Measurements from ENCODE around the gene ANXA11. TPM values are rescaled to one million over a fixed set of nuclear protein-coding genes. Genes with fewer than 3 reads are reported as not detected.

The ANXA11 gene
- total RNA-seq, 1 donor from 2014 or later = 287 TPM

DNA sequence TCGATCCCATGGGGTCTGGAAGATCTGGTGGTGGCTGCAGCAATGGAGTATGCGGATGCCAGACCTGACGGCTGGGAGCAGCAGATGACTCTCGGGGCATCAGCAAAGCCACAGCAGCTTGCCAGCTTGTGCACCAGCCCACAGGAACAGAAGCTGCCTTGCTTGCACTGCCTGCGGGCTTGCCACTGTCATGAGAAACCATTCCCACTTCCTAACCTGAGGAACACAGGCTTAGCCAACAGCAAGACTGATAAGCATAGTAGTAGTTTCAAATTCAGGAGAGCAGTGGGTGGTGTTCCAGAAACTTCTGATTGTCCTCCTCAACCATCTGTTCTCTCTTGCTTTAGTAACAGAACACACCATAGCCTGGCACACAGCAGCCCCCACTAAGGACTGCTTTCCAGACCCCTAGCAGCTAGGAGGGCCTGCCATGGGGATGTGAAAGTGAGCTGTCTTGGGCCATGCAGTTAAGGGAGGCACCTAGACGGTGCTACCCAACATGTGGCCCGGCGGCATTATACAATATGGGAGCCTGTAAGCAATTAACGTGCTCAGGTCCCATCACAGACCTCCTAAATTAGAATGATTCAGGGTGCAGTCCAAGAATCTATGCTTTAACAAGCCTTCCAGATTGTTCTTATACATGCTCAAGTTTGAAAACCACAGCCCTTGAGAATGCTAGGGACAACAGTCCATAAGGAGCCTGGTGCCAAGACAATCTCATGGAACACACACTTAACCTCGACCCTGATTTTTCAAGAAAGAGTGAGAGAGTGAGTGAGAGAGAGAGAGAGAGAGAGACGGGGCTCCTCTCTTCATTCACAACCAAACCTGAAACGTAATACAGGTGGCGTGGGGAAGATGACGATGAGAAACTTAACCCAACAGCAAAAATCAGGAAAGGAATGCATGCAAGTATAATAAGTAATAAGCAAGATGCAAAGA lies 7.1 kb downstream of the ANXA11 start:
- H3K27me3 ChIP-seq = no peaks in the 10 kb centered on the region
- H3K4me3 ChIP-seq = no peak overlapping the region
- peak overlapping the region; percentile 96 for H3K27ac ChIP-seq
- no peaks in the 10 kb centered on the region for H3K9me3 ChIP-seq
- DNase-seq (no peak), ATAC-seq (no peak)
- no peaks in the 10 kb centered on the region for H3K36me3 ChIP-seq
- no peak for TF ChIP-seq CTCF (IDR thresholded peaks at IDR 0.05)
- peaks cover 96% of the 10 kb centered on the region for H3K4me1 ChIP-seq
- intact Hi-C loops (cut with DNase I) = no loop called here

DNA sequence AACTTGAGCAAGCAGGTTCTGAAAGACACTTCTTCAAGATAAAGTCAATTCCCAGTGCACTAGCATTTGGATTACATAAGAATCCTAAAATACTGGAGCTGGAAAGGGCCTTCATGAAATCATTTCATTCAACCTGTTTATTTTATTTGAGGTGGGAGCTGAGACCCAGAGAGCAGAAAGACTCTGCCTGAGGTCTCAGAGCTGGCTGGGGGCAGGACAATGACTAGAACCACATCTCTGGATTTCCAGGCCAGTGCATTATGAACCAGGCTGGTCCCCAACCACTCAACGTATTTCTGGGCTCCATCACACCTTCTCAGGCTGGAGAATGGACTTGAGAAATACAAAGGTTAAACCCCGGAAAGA lies 8.4 kb downstream of the ANXA11 start:
- H3K36me3 ChIP-seq = no peaks in the 10 kb centered on the region
- H3K27ac ChIP-seq = peak overlapping the region; percentile 96
- DNase-seq (no peak), ATAC-seq (no peak)
- no peaks in the 10 kb centered on the region for H3K27me3 ChIP-seq
- intact Hi-C loops (cut with DNase I) = no loop called here
- H3K9me3 ChIP-seq = no peaks in the 10 kb centered on the region
- no peak overlapping the region for H3K4me3 ChIP-seq
- peaks cover 92% of the 10 kb centered on the region for H3K4me1 ChIP-seq
- TF ChIP-seq CTCF (IDR thresholded peaks at IDR 0.05) = no peak

GRCh38 chr10:80196270-80196949 lies 8.9 kb downstream of the ANXA11 start:
- peak; percentile 90 for DNase-seq
- Histone ChIP-seq H3K27ac (peak overlapping the region; percentile 96), H3K4me1 (peaks cover 92% of the 10 kb centered on the region), H3K4me3 (no peak overlapping the region), H3K27me3 (no peaks in the 10 kb centered on the region), H3K36me3 (no peaks in the 10 kb centered on the region), H3K9me3 (no peaks in the 10 kb centered on the region)
- intact Hi-C loops (cut with DNase I) = no loop called here
- TF ChIP-seq CTCF (IDR thresholded peaks at IDR 0.05) = no peak
- ATAC-seq = peak; percentile 81

DNA sequence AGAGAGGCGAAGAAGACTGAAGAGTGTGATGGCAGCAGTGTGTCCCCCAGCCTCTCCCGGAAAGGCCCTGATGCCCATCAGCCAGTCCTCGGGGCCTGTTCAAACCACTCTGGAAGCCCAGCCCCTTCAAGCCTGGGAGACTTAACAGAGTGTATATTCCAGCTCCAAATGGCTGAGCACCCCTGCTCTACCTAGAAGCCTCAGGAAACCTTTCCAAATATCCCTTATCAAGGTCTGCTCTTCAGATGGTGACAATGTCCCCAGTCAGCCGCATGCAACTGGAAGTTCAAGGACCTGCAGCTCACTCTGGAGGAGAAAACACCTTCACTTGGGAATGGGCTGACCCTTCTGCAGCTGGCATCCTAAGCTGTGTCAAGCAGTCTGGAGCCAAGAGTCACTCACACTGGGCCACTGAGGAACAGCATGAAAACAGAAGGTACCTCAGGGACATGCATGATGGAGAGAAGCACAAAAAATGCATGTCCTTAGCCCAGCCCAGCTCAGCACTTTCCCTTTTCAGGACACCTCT lies 10.2 kb downstream of the ANXA11 start:
- intact Hi-C loops (cut with DNase I) = no loop called here
- ATAC-seq (no peak), DNase-seq (no peak)
- peak overlapping the region; percentile 96 for H3K27ac ChIP-seq
- peaks cover 87% of the 10 kb centered on the region for H3K4me1 ChIP-seq
- no peak overlapping the region for H3K4me3 ChIP-seq
- TF ChIP-seq CTCF (IDR thresholded peaks at IDR 0.05) = no peak
- no peaks in the 10 kb centered on the region for H3K36me3 ChIP-seq
- H3K9me3 ChIP-seq = no peaks in the 10 kb centered on the region
- no peaks in the 10 kb centered on the region for H3K27me3 ChIP-seq

DNA sequence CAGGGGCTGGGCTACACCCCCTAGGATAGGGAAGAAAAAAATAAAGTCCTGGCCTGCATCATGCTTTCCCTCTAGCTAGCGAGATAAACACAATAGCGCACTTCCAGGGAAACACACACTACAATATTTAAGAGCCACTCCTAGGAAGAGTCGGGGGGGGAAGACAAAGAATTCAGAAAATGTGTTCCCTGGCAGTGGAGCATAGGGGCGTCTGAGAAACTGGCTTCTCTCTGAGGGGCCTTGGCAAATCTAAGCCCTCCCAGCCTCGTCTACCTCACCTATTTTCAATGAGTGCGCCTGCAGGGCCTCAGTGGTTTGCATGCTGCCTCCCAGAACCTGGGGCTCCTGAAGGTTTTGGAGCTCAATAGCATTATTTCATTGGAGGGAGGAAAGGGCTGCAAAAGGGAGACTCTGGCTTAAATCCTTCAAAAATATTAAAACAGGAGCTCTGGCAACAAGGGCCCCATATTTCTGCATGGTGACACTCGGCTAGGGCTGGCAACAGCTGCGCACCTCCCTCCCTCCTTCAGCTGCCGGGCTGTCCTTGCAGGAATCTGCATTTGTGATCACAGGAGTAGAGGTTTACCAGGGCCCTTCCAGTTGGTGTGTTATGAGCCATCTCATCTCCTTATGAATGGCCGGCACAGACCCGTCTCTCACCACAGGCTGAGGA lies 10.8 kb downstream of the ANXA11 start:
- Histone ChIP-seq H3K9me3 (no peaks in the 10 kb centered on the region), H3K36me3 (no peaks in the 10 kb centered on the region), H3K4me3 (no peak overlapping the region), H3K4me1 (peaks cover 87% of the 10 kb centered on the region), H3K27ac (peak overlapping the region; percentile 96), H3K27me3 (no peaks in the 10 kb centered on the region)
- intact Hi-C loops (cut with DNase I) = no loop called here
- no peak for ATAC-seq
- DNase-seq = no peak
- no peak for TF ChIP-seq CTCF (IDR thresholded peaks at IDR 0.05)
